Astrocyte (in vitro differentiated cells and primary cell): ENCODE results near the gene DAPL1.

Source experiments
- CTCF ChIP-seq: IDR thresholded peaks from 2 replicates; pipeline ENCODE4 v1.5.1; 2011; ENCODE audit warnings: low read depth, mild to moderate bottlenecking, inconsistent platforms, low read length, moderate library complexity; ENCODE audit not compliant: insufficient read depth
- EZH2 ChIP-seq: IDR thresholded peaks from 2 replicates; pipeline ENCODE4 v1.6.1; 2012; ENCODE audit warnings: mild to moderate bottlenecking, low read length, inconsistent platforms; ENCODE audit not compliant: insufficient read depth

GRCh38 chr2:158826965-158827364 is 31.8 kb downstream of the DAPL1 start:
- TF ChIP-seq CTCF (no peak), EZH2 (no peak)
